A549 (cell line): Measurements from ENCODE around the gene BEST3. TPM values are rescaled to one million over a fixed set of nuclear protein-coding genes. Genes with fewer than 3 reads are reported as not detected.

Experiments used
- ATAC-seq, 2 experiments: fragments of 200-7000 bp in 1 of 2; fragments of >200 bp in 1 of 2; cut with Nextera tagmentation in 1 of 2; cut with Tn5 transposase in 1 of 2; 3 replicates each; pipeline versions ENCODE4 v1.8.0 to v1.9.1; 2018 to 2020; ENCODE audit warnings: mild to moderate bottlenecking in 1 of 2, moderate library complexity in 1 of 2
- CTCF ChIA-PET: fragments of 300-600 bp; sonication (Branson Sonifier 250); formaldehyde crosslinking; extraction: SDS; loops from one replicate; lab custom pipeline; 2021; ENCODE audit warnings: antibody characterized with exemption, inconsistent platforms; lab: Yijun Ruan, JAX
- POLR2A ChIA-PET: fragments of 350-600 bp; formaldehyde crosslinking; extraction: SDS; loops from one replicate; lab custom pipeline; 2021; ENCODE audit warnings: antibody characterized with exemption, inconsistent platforms; lab: Yijun Ruan, JAX
- DNase-seq, 2 experiments: peaks; one replicate each; pipeline versions ENCODE4 v3.0.0 to v3.0.0-alpha.2; 2011 to 2016; ENCODE audit warnings: low read depth in 1 of 2, low spot score in 1 of 2
- FAIRE-seq: peaks from 2 replicates; lab custom pipeline; 2011; peaks lifted over from hg19 to GRCh38; lab: Jason Lieb, UNC
- H3K27ac ChIP-seq, 2 experiments: fragments of >200 bp; sonication (Bioruptor Twin); formaldehyde crosslinking; 3 replicates each; pipeline ENCODE4 v1.5.1; 2016 to 2017
- H3K4me1 ChIP-seq: fragments of >200 bp; sonication (Bioruptor Twin); formaldehyde crosslinking; 3 replicates; pipeline ENCODE4 v1.6.1; 2016
- H3K4me2 ChIP-seq: fragments of >200 bp; sonication (Bioruptor Twin); formaldehyde crosslinking; 3 replicates; pipeline ENCODE4 v1.6.1; 2016
- H3K4me3 ChIP-seq: fragments of >200 bp; sonication (Bioruptor Twin); formaldehyde crosslinking; 3 replicates; pipeline ENCODE4 v1.5.1; 2016
- H3K9me3 ChIP-seq: fragments of >200 bp; sonication (Bioruptor Twin); formaldehyde crosslinking; 3 replicates; pipeline ENCODE4 v1.6.1; 2016
- ATOH8 ChIP-seq: fragments of 250-450 bp; sonication (Bioruptor Pico); IDR thresholded peaks from 2 replicates; pipeline ENCODE4 v1.5.0; 2020; ENCODE audit warnings: low read depth, mild to moderate bottlenecking, moderate library complexity
- BCL3 ChIP-seq: fragments of >200 bp; sonication (Bioruptor Twin); formaldehyde crosslinking; IDR thresholded peaks from 3 replicates; pipeline ENCODE4 v1.6.1; 2016
- BHLHE40 ChIP-seq: IDR thresholded peaks from 2 replicates; pipeline ENCODE4 v1.6.1; 2012; ENCODE audit warnings: low read depth, low read length, inconsistent platforms
- CBX8 ChIP-seq: fragments of 200-600 bp; sonication (generic); IDR thresholded peaks from 2 replicates; pipeline ENCODE4 v1.6.1; 2016
- CHD2 ChIP-seq: fragments of 150-350 bp; IDR thresholded peaks from 2 replicates; pipeline ENCODE4 v1.6.1; 2014; ENCODE audit warnings: low read length; ENCODE audit not compliant: partially characterized antibody
- FOSB ChIP-seq: fragments of 250-450 bp; sonication (Bioruptor Pico); IDR thresholded peaks from 2 replicates; pipeline ENCODE4 v1.5.0; 2020; ENCODE audit warnings: mild to moderate bottlenecking, moderate library complexity
- FOSL2 ChIP-seq, 2 experiments: fragments of 450-650 bp in 1 of 2; fragments of >200 bp in 1 of 2; sonication (Bioruptor Twin) in 1 of 2; formaldehyde crosslinking; IDR thresholded peaks; 2 replicates each; pipeline versions ENCODE4 v1.5.0 to v1.6.1; 2016 to 2020; ENCODE audit warnings: mild to moderate bottlenecking in 1 of 2, moderate library complexity in 1 of 2
- GATA3 ChIP-seq: IDR thresholded peaks from 2 replicates; pipeline ENCODE4 v1.6.1; 2012; ENCODE audit warnings: borderline replicate concordance
- JUN ChIP-seq, 2 experiments: fragments of >200 bp; sonication (Bioruptor Twin); formaldehyde crosslinking; IDR thresholded peaks; 2 replicates in 1 of 2; 3 replicates in 1 of 2; pipeline ENCODE4 v1.6.1; 2016 to 2017
- JUNB ChIP-seq: fragments of >200 bp; sonication (Bioruptor Twin); formaldehyde crosslinking; IDR thresholded peaks from 2 replicates; pipeline ENCODE4 v1.6.1; 2016
- MAFK ChIP-seq: fragments of 450-650 bp; IDR thresholded peaks from 2 replicates; pipeline ENCODE4 v1.6.1; 2014; ENCODE audit not compliant: partially characterized antibody
- MAX ChIP-seq: IDR thresholded peaks from 2 replicates; pipeline ENCODE4 v1.6.1; 2012
- MYC ChIP-seq: IDR thresholded peaks from 2 replicates; pipeline ENCODE4 v1.6.1; 2012; ENCODE audit warnings: mild to moderate bottlenecking, inconsistent platforms, low read length, improper control_type of control experiment, borderline replicate concordance
- NPAS2 ChIP-seq: fragments of 250-450 bp; sonication (Bioruptor Pico); IDR thresholded peaks from 2 replicates; pipeline ENCODE4 v1.8.0; 2022; ENCODE audit warnings: mild to moderate bottlenecking, moderate library complexity, borderline replicate concordance
- PBX3 ChIP-seq: IDR thresholded peaks from 2 replicates; pipeline ENCODE4 v1.6.1; 2012
- POLR2A ChIP-seq: IDR thresholded peaks from 2 replicates; pipeline ENCODE4 v1.6.1; 2012; ENCODE audit warnings: mild to moderate bottlenecking, low read length
- REST ChIP-seq: fragments of 200-600 bp; sonication (generic); IDR thresholded peaks from 2 replicates; pipeline ENCODE4 v1.6.1; 2016; ENCODE audit warnings: antibody characterized with exemption, mild to moderate bottlenecking, moderate library complexity
- RFX5 ChIP-seq: fragments of 450-650 bp; IDR thresholded peaks from 2 replicates; pipeline ENCODE4 v1.7.1; 2014; ENCODE audit warnings: antibody characterized with exemption, mild to moderate bottlenecking, moderate library complexity
- RNF2 ChIP-seq: fragments of 200-600 bp; sonication (generic); IDR thresholded peaks from 2 replicates; pipeline ENCODE4 v1.6.1; 2016; ENCODE audit warnings: low read depth, mild to moderate bottlenecking, antibody characterized with exemption, moderate library complexity, borderline replicate concordance
- SREBF2 ChIP-seq: fragments of 450-650 bp; IDR thresholded peaks from 2 replicates; pipeline ENCODE4 v1.6.1; 2014; ENCODE audit warnings: mild to moderate bottlenecking, moderate library complexity
- USF2 ChIP-seq: fragments of 450-650 bp; IDR thresholded peaks from 2 replicates; pipeline ENCODE4 v1.6.1; 2014; ENCODE audit warnings: antibody characterized with exemption
- ZFP36 ChIP-seq: fragments of 450-650 bp; IDR thresholded peaks from 2 replicates; pipeline ENCODE4 v1.6.1; 2014; ENCODE audit warnings: borderline replicate concordance; ENCODE audit not compliant: partially characterized antibody
- ZSCAN20 ChIP-seq: fragments of 250-450 bp; sonication (Bioruptor Pico); IDR thresholded peaks from 2 replicates; pipeline ENCODE4 v1.8.0; 2022; ENCODE audit warnings: mild to moderate bottlenecking, moderate library complexity
- WGBS: methylation state at CpG from one replicate; pipeline ENCODE4 v1.1.6; 2017; ENCODE audit errors: missing lambda C conversion rate; 5-methylcytosine and 5-hydroxymethylcytosine counted together
- polyA plus RNA-seq, 4 experiments: library from polyadenylated mRNA; depleted of rRNA in 3 of 4; stranded (reverse); fragments of >200 nt; fragmentation: RNase III in 1 of 4; extraction: RNeasy Plus Mini Kit Qiagen cat#74134 plus additional on column Dnase treatment in 1 of 4; gene quantifications; 2 replicates in 3 of 4; 3 replicates in 1 of 4; pipeline ENCODE4 v1.2.3, GENCODE V29; 2011 to 2017

Gene BEST3
- polyA plus RNA-seq, 2 of the 4 experiments (the other 2 are of a cell fraction) = 0.57 to 1.2 TPM

- no peak for TF ChIP-seq CHD2
- no peak for TF ChIP-seq JUN (IDR thresholded peaks at IDR 0.05)
- no peak for TF ChIP-seq NPAS2 (CRISPR knock-in tag)
- no peak for TF ChIP-seq JUNB
- no peak for TF ChIP-seq CBX8
- no peak for TF ChIP-seq BCL3
- TF ChIP-seq MAFK = no peak
- no peak for TF ChIP-seq ZSCAN20 (CRISPR knock-in tag)
- TF ChIP-seq MAX = no peak
- TF ChIP-seq PBX3 = no peak
- TF ChIP-seq, all 56 proteins: peak for 0
Observed at GRCh38 chr12:69688021-69688420, 11.1 kb downstream of the BEST3 start (continued).

- no peaks in the 10 kb centered on the region for H3K9me3 ChIP-seq
- H3K4me3 ChIP-seq = no peak overlapping the region
- ATAC-seq (no peak), FAIRE-seq (no peak), DNase-seq (no peak)
- ChIA-PET POLR2A (no interaction called here), CTCF (interaction anchor here (1.1 to 1.5 kb wide), 2 partner anchors 9 to 47 kb away, joined by 4 to 5 read pairs; no protein-coding TSS in a partner anchor)
- peak overlapping the region; percentile 79; the same call in 2 of the 3 replicates for H3K4me2 ChIP-seq
- 93% methylated on average over 4 of the region's 4 CpGs for WGBS
- peaks cover 53% of the 10 kb centered on the region for H3K4me1 ChIP-seq
- H3K27ac ChIP-seq = peak overlapping the region; percentile 60 to 87; a peak in 4 of 6 replicates
- TF ChIP-seq FOSL2 (IDR thresholded peaks at IDR 0.05) (no peak), FOSL2 (CRISPR knock-in tag; IDR thresholded peaks at IDR 0.05) (no peak), POLR2A (no peak), BHLHE40 (no peak), GATA3 (no peak), RNF2 (no peak), ATOH8 (CRISPR knock-in tag) (no peak), MYC (no peak), SREBF2 (no peak), REST (no peak), RFX5 (no peak), CBX8 (no peak), CHD2 (no peak), USF2 (no peak), MAX (no peak), JUN (IDR thresholded peaks at IDR 0.05) (no peak), FOSB (no peak), ZFP36 (no peak)
Observed at GRCh38 chr12:69687390-69687789, 11.7 kb downstream of the BEST3 start.
